Type B pancreatic cell (in vitro differentiated cells): Measurements from ENCODE around the gene ANKRD2. TPM values are rescaled to one million over a fixed set of nuclear protein-coding genes. Genes with fewer than 3 reads are reported as not detected.
A peak's percentile ranks its signal among the peaks of the same experiment; 100 is the strongest.

Experiments used
- DNase-seq: peaks from one replicate; pipeline ENCODE4 v3.0.0; 2021; ENCODE audit warnings: mixed read lengths; ENCODE audit not compliant: unreplicated experiment; ENCODE audit errors: extremely low spot score
- H3K27ac Mint-ChIP-seq: 2 replicates; pipeline ENCODE4 v1.8.0; 2021; ENCODE audit warnings: mild to moderate bottlenecking, mixed read lengths
- H3K27me3 Mint-ChIP-seq: 2 replicates; pipeline ENCODE4 v1.8.0; 2021; ENCODE audit warnings: mixed read lengths
- H3K36me3 Mint-ChIP-seq: 2 replicates; pipeline ENCODE4 v1.8.0; 2021; ENCODE audit warnings: mixed read lengths
- H3K4me1 Mint-ChIP-seq: one replicate; pipeline ENCODE4 v1.8.0; 2021; ENCODE audit warnings: mixed read lengths; ENCODE audit not compliant: unreplicated experiment
- H3K4me3 Mint-ChIP-seq: 2 replicates; pipeline ENCODE4 v1.8.0; 2021; ENCODE audit warnings: mild to moderate bottlenecking, mixed read lengths
- H3K9me3 Mint-ChIP-seq: 2 replicates; pipeline ENCODE4 v1.8.0; 2021; ENCODE audit warnings: mixed read lengths
- total RNA-seq: library from RNA; stranded (reverse); gene quantifications from 2 replicates; pipeline ENCODE4 v1.2.1, GENCODE V29; 2021; ENCODE audit warnings: low replicate concordance
- TF ChIP-seq, protein P1 (sequence below): fragments of 200-600 bp; sonication (generic); conservative IDR thresholded peaks from 2 replicates; pipeline ENCODE4 v1.5.0; 2021; ENCODE audit warnings: antibody characterized with exemption, mild to moderate bottlenecking

ANKRD2 gene
- total RNA-seq, 1 donor from 2014 or later, result not detected

- DNase-seq, result no peak
- Mint-ChIP-seq H3K4me1 (peaks cover 4% of the 10 kb centered on the region), H3K9me3 (peaks cover 4% of the 10 kb centered on the region), H3K27me3 (no peaks in the 10 kb centered on the region), H3K4me3 (no peak overlapping the region), H3K27ac (no peak overlapping the region), H3K36me3 (peaks cover 5% of the 10 kb centered on the region)
- TF ChIP-seq, protein P1, sequence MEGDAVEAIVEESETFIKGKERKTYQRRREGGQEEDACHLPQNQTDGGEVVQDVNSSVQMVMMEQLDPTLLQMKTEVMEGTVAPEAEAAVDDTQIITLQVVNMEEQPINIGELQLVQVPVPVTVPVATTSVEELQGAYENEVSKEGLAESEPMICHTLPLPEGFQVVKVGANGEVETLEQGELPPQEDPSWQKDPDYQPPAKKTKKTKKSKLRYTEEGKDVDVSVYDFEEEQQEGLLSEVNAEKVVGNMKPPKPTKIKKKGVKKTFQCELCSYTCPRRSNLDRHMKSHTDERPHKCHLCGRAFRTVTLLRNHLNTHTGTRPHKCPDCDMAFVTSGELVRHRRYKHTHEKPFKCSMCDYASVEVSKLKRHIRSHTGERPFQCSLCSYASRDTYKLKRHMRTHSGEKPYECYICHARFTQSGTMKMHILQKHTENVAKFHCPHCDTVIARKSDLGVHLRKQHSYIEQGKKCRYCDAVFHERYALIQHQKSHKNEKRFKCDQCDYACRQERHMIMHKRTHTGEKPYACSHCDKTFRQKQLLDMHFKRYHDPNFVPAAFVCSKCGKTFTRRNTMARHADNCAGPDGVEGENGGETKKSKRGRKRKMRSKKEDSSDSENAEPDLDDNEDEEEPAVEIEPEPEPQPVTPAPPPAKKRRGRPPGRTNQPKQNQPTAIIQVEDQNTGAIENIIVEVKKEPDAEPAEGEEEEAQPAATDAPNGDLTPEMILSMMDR, result no peak
Measured at GRCh38 chr10:97531401-97531986, 41.1 kb upstream of the ANKRD2 start.

DNA sequence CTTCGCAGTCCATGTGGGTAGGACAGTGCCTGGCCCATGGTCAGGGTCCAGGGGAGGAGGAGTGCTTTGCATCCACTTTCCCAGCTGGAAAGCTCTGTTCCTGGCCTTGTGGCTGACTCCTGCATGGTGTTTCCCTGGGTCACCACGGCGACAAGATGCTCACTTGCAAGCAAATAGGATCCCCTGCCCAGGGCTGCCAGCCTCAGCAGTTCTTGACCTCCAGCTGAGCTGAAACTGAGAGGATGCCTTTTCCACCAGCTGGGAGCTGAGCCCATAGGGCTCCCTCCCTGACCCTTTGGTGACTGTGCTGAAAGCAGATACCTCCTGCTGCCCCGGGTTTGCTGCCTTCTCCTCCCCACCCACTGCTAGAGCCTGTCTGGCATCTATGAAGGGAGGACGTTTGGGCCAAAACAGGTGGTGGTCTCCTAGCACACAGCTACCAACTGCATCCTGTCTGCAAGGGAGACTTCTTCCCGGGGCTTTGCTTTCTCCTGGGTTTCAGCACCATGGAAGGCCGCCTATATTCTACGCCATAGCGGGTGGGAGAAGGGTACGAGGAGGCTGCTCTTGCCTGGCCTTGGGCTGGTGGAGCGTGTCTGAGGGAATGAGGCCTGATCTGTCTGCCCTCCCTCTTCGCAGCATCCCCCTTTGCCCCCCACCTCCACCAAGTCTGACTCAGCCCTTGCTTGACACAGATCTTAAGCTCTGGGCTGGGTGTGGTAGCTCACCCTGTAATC lies 39.5 kb upstream of the ANKRD2 start:
- H3K4me1 Mint-ChIP-seq, result peaks cover 4% of the 10 kb centered on the region
- no peak overlapping the region for H3K27ac Mint-ChIP-seq
- no peak overlapping the region for H3K4me3 Mint-ChIP-seq
- TF ChIP-seq, protein P1, result no peak
- H3K27me3 Mint-ChIP-seq, result no peaks in the 10 kb centered on the region
- no peak for DNase-seq
- H3K9me3 Mint-ChIP-seq, result peaks cover 4% of the 10 kb centered on the region
- peaks cover 5% of the 10 kb centered on the region for H3K36me3 Mint-ChIP-seq

- DNase-seq, result no peak
- Mint-ChIP-seq H3K27me3 (no peaks in the 10 kb centered on the region), H3K9me3 (peaks cover 4% of the 10 kb centered on the region), H3K36me3 (peaks cover 5% of the 10 kb centered on the region), H3K27ac (no peak overlapping the region), H3K4me3 (no peak overlapping the region), H3K4me1 (peaks cover 11% of the 10 kb centered on the region)
- TF ChIP-seq, protein P1, result no peak
Measured at GRCh38 chr10:97533888-97534287, 38.7 kb upstream of the ANKRD2 start.

DNA sequence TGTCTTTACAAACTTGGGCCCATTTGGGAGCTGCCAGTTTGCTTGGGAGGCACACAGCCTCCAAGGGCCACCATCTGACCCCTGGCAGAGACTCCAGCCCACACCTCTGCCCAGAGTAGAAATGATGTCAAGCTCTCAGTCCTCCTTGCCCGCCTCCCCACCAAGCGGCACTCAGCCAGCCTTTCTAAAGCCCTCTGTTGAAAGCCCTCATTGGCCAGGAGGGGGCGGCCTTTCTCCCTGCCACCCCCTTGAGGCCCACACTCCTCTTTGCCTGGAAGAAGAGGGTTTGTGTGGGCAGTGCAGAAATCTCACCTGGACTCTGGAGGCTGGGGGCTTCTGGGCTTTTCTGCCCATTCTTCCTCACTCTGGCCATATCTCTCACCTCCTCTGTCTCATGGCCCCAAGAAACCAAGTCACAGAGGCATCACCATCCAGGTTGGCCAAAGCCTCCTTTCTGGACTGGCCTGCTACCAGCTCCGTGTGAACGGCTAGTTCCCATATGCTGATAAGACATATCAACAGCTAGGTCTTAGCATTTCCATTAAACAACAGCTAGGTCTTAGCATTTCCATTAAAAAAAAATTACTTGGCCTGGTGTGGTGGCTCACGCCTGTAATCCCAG lies 37.7 kb upstream of the ANKRD2 start:
- Mint-ChIP-seq H3K4me1 (peaks cover 14% of the 10 kb centered on the region), H3K36me3 (peaks cover 3% of the 10 kb centered on the region), H3K27ac (no peak overlapping the region), H3K27me3 (no peaks in the 10 kb centered on the region), H3K9me3 (peaks cover 3% of the 10 kb centered on the region), H3K4me3 (no peak overlapping the region)
- TF ChIP-seq, protein P1, result peak; percentile 62
- no peak for DNase-seq

GRCh38 chr10:97537186-97537869 lies 35.3 kb upstream of the ANKRD2 start:
- peaks cover 19% of the 10 kb centered on the region for H3K4me1 Mint-ChIP-seq
- H3K27me3 Mint-ChIP-seq, result no peaks in the 10 kb centered on the region
- no peak overlapping the region for H3K27ac Mint-ChIP-seq
- H3K9me3 Mint-ChIP-seq, result no peaks in the 10 kb centered on the region
- no peak for DNase-seq
- H3K36me3 Mint-ChIP-seq, result no peaks in the 10 kb centered on the region
- no peak overlapping the region for H3K4me3 Mint-ChIP-seq
- TF ChIP-seq, protein P1, result no peak
